Endothelial cell of umbilical vein (primary cell): ENCODE measurements around the gene NUDT22. TPM values are rescaled to one million over a fixed set of nuclear protein-coding genes. Genes with fewer than 3 reads are reported as not detected.
A peak's percentile ranks its signal among the peaks of the same experiment; 100 is the strongest.

Source experiments
- BruUV-seq: library from RNA; stranded (reverse); fragments of 400-500 nt; replicated peaks from 2 replicates; lab custom pipeline; 2021; lab: Mats Ljungman, UMichigan
- CTCF ChIA-PET: fragments of 300-600, 350-600 bp; sonication (Branson Sonifier 250); formaldehyde crosslinking; loops from one replicate; lab custom pipeline; 2021; ENCODE audit warnings: antibody characterized with exemption, inconsistent platforms; lab: Charles Lee
- POLR2A ChIA-PET: fragments of 300-600, 350-600 bp; sonication (Branson Sonifier 250); formaldehyde crosslinking; loops from one replicate; lab custom pipeline; 2021; ENCODE audit warnings: antibody characterized with exemption, inconsistent platforms; lab: Charles Lee
- DNase-seq: peaks from one replicate; pipeline ENCODE4 v3.0.0-alpha.2; 2011; ENCODE audit warnings: low read depth, low spot score
- FAIRE-seq: peaks from 2 replicates; lab custom pipeline; 2011; peaks lifted over from hg19 to GRCh38; lab: Jason Lieb, UNC
- H2AFZ ChIP-seq: 2 replicates; pipeline ENCODE4 v1.6.0; 2012; ENCODE audit warnings: low read depth, low read length, control low read depth, inconsistent platforms
- H3K27ac ChIP-seq: 2 replicates; pipeline ENCODE4 v1.5.1; 2011; ENCODE audit warnings: low read depth, mild to moderate bottlenecking, control low read depth, low read length, moderate library complexity; ENCODE audit not compliant: insufficient read depth
- H3K27me3 ChIP-seq, 2 experiments: 2 replicates each; pipeline versions ENCODE4 v1.6.0 to v1.6.1; 2011; ENCODE audit warnings: low read length in 2 of 2, mixed read lengths in 1 of 2; ENCODE audit not compliant: control insufficient read depth in 2 of 2, insufficient read depth in 2 of 2
- H3K36me3 ChIP-seq, 2 experiments: 2 replicates in 1 of 2; 3 replicates in 1 of 2; pipeline ENCODE4 v1.5.1; 2011; ENCODE audit warnings: low read length in 2 of 2, mild to moderate bottlenecking in 1 of 2, moderate library complexity in 1 of 2; ENCODE audit not compliant: control insufficient read depth in 2 of 2, insufficient read depth in 2 of 2; ENCODE audit errors: extremely low read depth in 1 of 2
- H3K4me1 ChIP-seq: 3 replicates; pipeline ENCODE4 v1.5.1; 2011; ENCODE audit warnings: mild to moderate bottlenecking, low read length; ENCODE audit not compliant: control insufficient read depth, insufficient read depth; ENCODE audit errors: extremely low read depth
- H3K4me2 ChIP-seq: 2 replicates; pipeline ENCODE4 v1.6.1; 2011; ENCODE audit warnings: low read length, control low read depth, mixed read lengths; ENCODE audit not compliant: insufficient read depth
- H3K4me3 ChIP-seq, 3 experiments: fragments of 200-600 bp in 1 of 3; sonication (generic), shearing (Covaris generic) in 1 of 3; replicated peaks in 1 of 3; 2 replicates each; pipeline ENCODE4 v1.5.1; 2011 to 2016; ENCODE audit warnings: control low read depth in 3 of 3, low read length in 3 of 3, mild to moderate bottlenecking in 2 of 3, inconsistent platforms in 1 of 3, low read depth in 1 of 3, moderate library complexity in 1 of 3; ENCODE audit not compliant: insufficient read depth in 1 of 3
- H3K79me2 ChIP-seq: 2 replicates; pipeline ENCODE4 v1.6.0; 2012; ENCODE audit warnings: low read length, inconsistent platforms; ENCODE audit not compliant: control insufficient read depth, insufficient read depth
- H3K9ac ChIP-seq: replicated peaks from 2 replicates; pipeline ENCODE3; 2011; ENCODE audit warnings: low read length, control low read depth; ENCODE audit not compliant: insufficient read depth; ENCODE audit errors: extremely low read depth
- H3K9me1 ChIP-seq: replicated peaks from 3 replicates; pipeline ENCODE4 v1.6.0; 2011; ENCODE audit warnings: mild to moderate bottlenecking, low read length; ENCODE audit not compliant: control insufficient read depth, insufficient read depth; ENCODE audit errors: extremely low read depth
- H3K9me3 ChIP-seq: replicated peaks from 2 replicates; pipeline ENCODE4 v1.5.1; 2012; ENCODE audit warnings: low read length, inconsistent platforms; ENCODE audit not compliant: control insufficient read depth, insufficient read depth
- H4K20me1 ChIP-seq: replicated peaks from 2 replicates; pipeline ENCODE3; 2011; ENCODE audit warnings: mild to moderate bottlenecking, low read length; ENCODE audit not compliant: control insufficient read depth, insufficient read depth; ENCODE audit errors: extremely low read depth
- CTCF ChIP-seq, 2 donors: IDR thresholded peaks; 1 replicate in 1 of 2; 2 replicates in 1 of 2; pipeline ENCODE4 v1.5.1; 2011; ENCODE audit warnings: low read length in 2 of 2, mild to moderate bottlenecking in 2 of 2, moderate library complexity in 2 of 2, control low read depth in 1 of 2, inconsistent platforms in 1 of 2, low read depth in 1 of 2; ENCODE audit not compliant: insufficient read depth in 1 of 2; ENCODE audit errors: extremely low read depth in 1 of 2
- EZH2 ChIP-seq: IDR thresholded peaks from 2 replicates; pipeline ENCODE4 v1.6.1; 2012; ENCODE audit warnings: borderline replicate concordance, low read depth, mild to moderate bottlenecking, moderate library complexity, low read length, inconsistent platforms; ENCODE audit not compliant: severe bottlenecking
- FOS ChIP-seq: IDR thresholded peaks from 2 replicates; pipeline ENCODE4 v1.6.1; 2011; ENCODE audit warnings: mild to moderate bottlenecking, low read length, moderate library complexity, borderline replicate concordance; ENCODE audit not compliant: insufficient read depth
- GATA2 ChIP-seq: IDR thresholded peaks from 2 replicates; pipeline ENCODE4 v1.7.0; 2011; ENCODE audit warnings: low read depth, mild to moderate bottlenecking, moderate library complexity, mixed read lengths, low read length; ENCODE audit not compliant: insufficient read length, insufficient read depth
- JUN ChIP-seq: IDR thresholded peaks from 2 replicates; pipeline ENCODE4 v1.6.1; 2011; ENCODE audit warnings: borderline replicate concordance, low read depth; ENCODE audit not compliant: insufficient read length, insufficient read depth
- MAX ChIP-seq: IDR thresholded peaks from 2 replicates; pipeline ENCODE4 v1.6.1; 2011; ENCODE audit not compliant: insufficient read depth, insufficient read length
- MYC ChIP-seq: IDR thresholded peaks from one replicate; pipeline ENCODE4 v1.6.1; 2011; ENCODE audit warnings: mild to moderate bottlenecking, low read depth, low read length
- POLR2A ChIP-seq: IDR thresholded peaks from 2 replicates; pipeline ENCODE4 v1.6.1; 2012; ENCODE audit warnings: low read depth, mild to moderate bottlenecking, control low read depth, low read length
- POLR2AphosphoS5 ChIP-seq: IDR thresholded peaks from 2 replicates; pipeline ENCODE4 v1.6.1; 2012; ENCODE audit warnings: low read depth, mild to moderate bottlenecking, control low read depth, low read length, moderate library complexity; ENCODE audit not compliant: insufficient read depth
- dilution Hi-C: fragments of 300-500 bp; cut with MboI; formaldehyde crosslinking; loops from one replicate; pipeline ENCODE4 v1.15.0; 2019; ENCODE audit warnings: low sequenced_read_pairs; ENCODE audit not compliant: extremely low pct_ligation_motif_present
- intact Hi-C: fragments of 100-400 bp; cut with micrococcal nuclease; formaldehyde crosslinking; loops from one replicate; pipeline ENCODE4 v1.10.0; 2022
- polyA plus RNA-seq, 4 experiments: library from polyadenylated mRNA; depleted of rRNA in 3 of 4; stranded (reverse) in 3 of 4; unstranded in 1 of 4; fragments of >200 nt; gene quantifications; 2 replicates each; pipeline versions ENCODE4 v1.2.1 to v1.2.3, GENCODE V29; 2011 to 2012; ENCODE audit warnings: missing spikeins in 1 of 4
- total RNA-seq: library from RNA; stranded (reverse); gene quantifications from 2 replicates; pipeline ENCODE4 v1.2.3, GENCODE V29; 2021

The NUDT22 gene
- total and polyA plus RNA-seq, 2 donors (not counting 3 experiments of a cell fraction or from before 2014, with no cell fraction given) = 37.8 to 54.8 TPM

- no peak for TF ChIP-seq FOS
- TF ChIP-seq JUN = no peak
- TF ChIP-seq POLR2A = peak; percentile 1
- no peak for TF ChIP-seq MYC
- TF ChIP-seq POLR2AphosphoS5 = peak; percentile 26
- TF ChIP-seq EZH2 = no peak
- TF ChIP-seq MAX = peak; percentile 27
- TF ChIP-seq GATA2 = no peak
- no peak for TF ChIP-seq CTCF (IDR thresholded peaks at IDR 0.05; ENCODE audit: extremely low read depth in 1 of 2, insufficient read depth in 1 of 2, low read depth in 1 of 2, low read length in 2 of 2)
- intact Hi-C loops = loop anchor here (1.0 to 5.0 kb wide), 6 partner anchors 10 to 240 kb away; partner anchors contain the start of genes DNAJC4, ESRRA, NUDT22 and RPS6KA4
- peak within 1 kb of the TSS; percentile 73 for H3K9ac ChIP-seq
- no peaks in the 10 kb centered on the region for H3K27me3 ChIP-seq
- ChIA-PET POLR2A (interaction anchor here (0.7 to 1.0 kb wide), 4 partner anchors 15 to 31 kb away, joined by 3 to 10 read pairs (median 3); partner anchors contain the start of genes NUDT22 and TRPT1), CTCF (interaction anchor here (0.8 to 4.1 kb wide), 5 partner anchors 36 to 116 kb away, joined by 3 to 27 read pairs (median 5); partner anchors contain the start of gene STIP1)
- H3K79me2 ChIP-seq = peaks cover 32% of the 10 kb centered on the region
- DNase-seq (peak; percentile 97), FAIRE-seq (no peak)
- dilution Hi-C loops = no loop called here
- peaks cover 15% of the 10 kb centered on the region for H3K4me1 ChIP-seq
- H3K9me3 ChIP-seq = no peaks in the 10 kb centered on the region
- peak within 1 kb of the TSS; percentile 67 to 93 (median 67) for H3K4me3 ChIP-seq
- H3K9me1 ChIP-seq = no peaks in the 10 kb centered on the region
- TSS peak; percentile 50 for BruUV-seq
- H3K4me2 ChIP-seq = peak within 1 kb of the TSS; percentile 55
- peaks cover 6 to 20% of the 10 kb centered on the region in 2 experiments for H3K36me3 ChIP-seq
- H3K27ac ChIP-seq = peak within 1 kb of the TSS; percentile 88
- no peaks in the 10 kb centered on the region for H4K20me1 ChIP-seq
- peak within 1 kb of the TSS; percentile 42 for H2AFZ ChIP-seq
Observed at GRCh38 chr11:64240435-64241240, 14.6 kb downstream of the NUDT22 start, which contains the start of gene FKBP2. Gene FKBP2, plus strand, starts transcription at chr11:64241095. Its CDS starts 1,293 bp downstream, at chr11:64242388.
